Measurements from ENCODE around the gene KIF1C. TPM values are rescaled to one million over a fixed set of nuclear protein-coding genes. Genes with fewer than 3 reads are reported as not detected.
A peak's percentile ranks its signal among the peaks of the same experiment; 100 is the strongest.

KIF1C gene
- total and polyA plus RNA-seq, 7 donors: 46.4 to 164 (median 85.6) TPM

- no peaks in the 10 kb centered on the region for H3K36me3 ChIP-seq
- H3K27ac ChIP-seq: peak overlapping the region; percentile 80 to 86 (median 85)
- TF ChIP-seq EP300 (IDR thresholded peaks at IDR 0.05) (no peak), CTCF (IDR thresholded peaks at IDR 0.05) (no peak)
- H3K9me3 ChIP-seq: peaks cover 0 to 5% (median 0%) of the 10 kb centered on the region in 4 donors
- WGBS, 2 donors: 27 to 37% methylated on average over 14 of the region's 14 CpGs
- peak overlapping the region; percentile 72 to 92 (median 85) for H3K4me3 ChIP-seq
- peaks cover 0 to 22% (median 14%) of the 10 kb centered on the region in 4 donors for H3K4me1 ChIP-seq
- H3K27me3 ChIP-seq: no peaks in the 10 kb centered on the region
- DNase-seq: no peak
- intact Hi-C loops (cut with DNase I): loop anchor here (2.0 to 5.0 kb wide), 3 partner anchors 19 to 115 kb away; partner anchors contain the start of genes ZNF232 and ZNF594
These were observed 80.0 kb downstream of the KIF1C start for GRCh38 chr17:5077781-5078105.

Small RNA genes within 50 kb of the gene (small RNA-seq; reads per million reads assigned to genes)
- gene MIR6864 (0 to 0.51 (median 0.32) reads per million in 3 donors), gene MIR6865 (0 reads per million in 3 donors)

Other genes starting within 250 kb of the KIF1C start
- not detected for gene TM4SF5, start 226.1 kb upstream of the KIF1C start, total RNA-seq
- gene TM4SF5, start 226.1 kb upstream of the KIF1C start, polyA plus RNA-seq: 10 to 100 TPM in 2 of 3 donors, 1 to 10 TPM in 1; 7.8 to 19.2 (median 11.1) TPM
- gene VMO1, start 211.6 kb upstream of the KIF1C start, total RNA-seq: 1 to 10 TPM in 3 of 4 donors, not detected in 1; 1.1 to 6.4 (median 4.1) TPM
- 1 to 10 TPM in 2 of 3 donors, not detected in 1; 2.2 to 4.4 TPM for gene VMO1, start 211.6 kb upstream of the KIF1C start, polyA plus RNA-seq
- not detected for gene GLTPD2, start 209.0 kb upstream of the KIF1C start, total RNA-seq
- gene GLTPD2, start 209.0 kb upstream of the KIF1C start, polyA plus RNA-seq: 1 to 10 TPM in 1 of 3 donors, under 1 TPM in 1, not detected in 1; 0.06 to 1.6 TPM
- 100 to 1,000 TPM; 153 to 242 (median 192) TPM for gene PSMB6, start 201.8 kb upstream of the KIF1C start, total RNA-seq
- 100 to 1,000 TPM; 172 to 213 (median 201) TPM for gene PSMB6, start 201.8 kb upstream of the KIF1C start, polyA plus RNA-seq
- 10 to 100 TPM in 3 of 4 donors, 1 to 10 TPM in 1; 9.3 to 20.5 (median 12.3) TPM for gene PLD2, start 190.8 kb upstream of the KIF1C start, total RNA-seq
- gene PLD2, start 190.8 kb upstream of the KIF1C start, polyA plus RNA-seq: 10 to 100 TPM in 1 of 3 donors, 1 to 10 TPM in 2; 6.0 to 18.0 (median 7.9) TPM
- 10 to 100 TPM; 17.1 to 43.8 (median 21.0) TPM for gene MINK1, start 164.6 kb upstream of the KIF1C start, total RNA-seq
- gene MINK1, start 164.6 kb upstream of the KIF1C start, polyA plus RNA-seq: 100 to 1,000 TPM in 1 of 3 donors, 10 to 100 TPM in 2; 45.0 to 117 (median 63.8) TPM
- gene C17orf107, start 98.4 kb upstream of the KIF1C start, total RNA-seq: 1 to 10 TPM in 1 of 4 donors, under 1 TPM in 3; 0.68 to 2.8 (median 0.85) TPM
- gene C17orf107, start 98.4 kb upstream of the KIF1C start, polyA plus RNA-seq: 1 to 10 TPM in 1 of 3 donors, under 1 TPM in 2; under 0.01 to 1.7 (median 0.69) TPM
- gene CHRNE, start 94.9 kb upstream of the KIF1C start, total RNA-seq: under 1 TPM in 3 of 4 donors, not detected in 1; 0.49 to 0.55 (median 0.54) TPM
- under 1 TPM in 2 of 3 donors, not detected in 1; 0.46 to 0.57 TPM for gene CHRNE, start 94.9 kb upstream of the KIF1C start, polyA plus RNA-seq
- not detected for gene GP1BA, start 65.7 kb upstream of the KIF1C start, total RNA-seq
- gene GP1BA, start 65.7 kb upstream of the KIF1C start, polyA plus RNA-seq: 1 to 10 TPM in 1 of 3 donors, not detected in 2; 1.1 TPM
- 10 to 100 TPM; 41.0 to 60.3 (median 48.6) TPM for gene SLC25A11, start 57.9 kb upstream of the KIF1C start, total RNA-seq
- 10 to 100 TPM; 57.7 to 82.8 (median 79.9) TPM for gene SLC25A11, start 57.9 kb upstream of the KIF1C start, polyA plus RNA-seq
- 10 to 100 TPM; 51.2 to 71.2 (median 60.3) TPM for gene RNF167, start 57.7 kb upstream of the KIF1C start, total RNA-seq
- 100 to 1,000 TPM in 1 of 3 donors, 10 to 100 TPM in 2; 45.0 to 120 (median 83.9) TPM for gene RNF167, start 57.7 kb upstream of the KIF1C start, polyA plus RNA-seq
- 1,000 to 10,000 TPM in 1 of 4 donors, 100 to 1,000 TPM in 3; 690 to 1,141 (median 828) TPM for gene PFN1, start 49.4 kb upstream of the KIF1C start, total RNA-seq
- gene PFN1, start 49.4 kb upstream of the KIF1C start, polyA plus RNA-seq: 1,000 to 10,000 TPM in 1 of 3 donors, 100 to 1,000 TPM in 2; 853 to 1,404 (median 948) TPM
- gene ENO3, start 46.8 kb upstream of the KIF1C start, total RNA-seq: 1 to 10 TPM; 2.5 to 9.1 (median 5.1) TPM
- gene ENO3, start 46.8 kb upstream of the KIF1C start, polyA plus RNA-seq: 10 to 100 TPM in 1 of 3 donors, 1 to 10 TPM in 1, under 1 TPM in 1; 0.69 to 10.3 (median 5.4) TPM
- gene SPAG7, start 30.1 kb upstream of the KIF1C start, total RNA-seq: 10 to 100 TPM; 42.6 to 84.5 (median 72.3) TPM
- gene SPAG7, start 30.1 kb upstream of the KIF1C start, polyA plus RNA-seq: 10 to 100 TPM; 67.8 to 79.3 (median 73.9) TPM
- gene CAMTA2, start 10.3 kb upstream of the KIF1C start, total RNA-seq: 10 to 100 TPM in 3 of 4 donors, 1 to 10 TPM in 1; 9.9 to 24.6 (median 21.7) TPM
- gene CAMTA2, start 10.3 kb upstream of the KIF1C start, polyA plus RNA-seq: 10 to 100 TPM; 35.1 to 64.5 (median 42.0) TPM
- 1 to 10 TPM in 2 of 4 donors, under 1 TPM in 2; 0.36 to 3.0 (median 1.5) TPM for gene INCA1, start 428 bp upstream of the KIF1C start, total RNA-seq
- 1 to 10 TPM; 2.2 to 3.6 (median 2.3) TPM for gene INCA1, start 428 bp upstream of the KIF1C start, polyA plus RNA-seq
- not detected for gene SLC52A1, start 37.5 kb downstream of the KIF1C start, total RNA-seq
- under 1 TPM in 2 of 3 donors, not detected in 1; 0.23 to 0.74 TPM for gene SLC52A1, start 37.5 kb downstream of the KIF1C start, polyA plus RNA-seq
- 1 to 10 TPM; 4.3 to 6.1 (median 5.3) TPM for gene ZFP3, start 80.5 kb downstream of the KIF1C start, total RNA-seq
- 1 to 10 TPM; 2.4 to 3.2 (median 2.8) TPM for gene ZFP3, start 80.5 kb downstream of the KIF1C start, polyA plus RNA-seq
- gene ZNF232, start 113.9 kb downstream of the KIF1C start, total RNA-seq: 10 to 100 TPM in 3 of 4 donors, 1 to 10 TPM in 1; 5.7 to 15.3 (median 12.7) TPM
- 1 to 10 TPM; 4.8 to 8.7 (median 6.0) TPM for gene ZNF232, start 113.9 kb downstream of the KIF1C start, polyA plus RNA-seq
- gene USP6, start 118.1 kb downstream of the KIF1C start, total RNA-seq: 1 to 10 TPM in 1 of 4 donors, not detected in 3; 2.5 TPM
- gene USP6, start 118.1 kb downstream of the KIF1C start, polyA plus RNA-seq: under 1 TPM in 1 of 3 donors, not detected in 2; 0.06 TPM
- gene ZNF594, start 193.9 kb downstream of the KIF1C start, total RNA-seq: 10 to 100 TPM; 15.5 to 24.3 (median 16.9) TPM
- 1 to 10 TPM in 1 of 3 donors, under 1 TPM in 1, not detected in 1; 0.23 to 3.8 TPM for gene ZNF594, start 193.9 kb downstream of the KIF1C start, polyA plus RNA-seq
- 10 to 100 TPM in 1 of 4 donors, 1 to 10 TPM in 3; 1.1 to 15.5 (median 3.8) TPM for gene SCIMP, start 236.9 kb downstream of the KIF1C start, total RNA-seq
- 10 to 100 TPM in 1 of 3 donors, 1 to 10 TPM in 1, under 1 TPM in 1; 0.60 to 11.1 (median 8.8) TPM for gene SCIMP, start 236.9 kb downstream of the KIF1C start, polyA plus RNA-seq